HEK293 (cell line): ENCODE data around the gene LMTK2.

Source experiments
- CTCF ChIP-seq: fragments of 450-650 bp; formaldehyde crosslinking; IDR thresholded peaks from 2 replicates; pipeline ENCODE4 v1.5.1; 2016; ENCODE audit warnings: missing biosample characterization, missing genetic modification characterization
- ZNF629 ChIP-seq: fragments of 450-650 bp; formaldehyde crosslinking; IDR thresholded peaks from 2 replicates; pipeline ENCODE4 v1.5.1; 2017; ENCODE audit warnings: missing biosample characterization, missing genetic modification characterization
- TF ChIP-seq, protein P1 (sequence below): fragments of 450-650 bp; formaldehyde crosslinking; IDR thresholded peaks from 2 replicates; pipeline ENCODE4 v1.5.1; 2016; ENCODE audit warnings: missing biosample characterization, missing genetic modification characterization, low read depth
- TF ChIP-seq, protein P2 (sequence below): fragments of 450-650 bp; formaldehyde crosslinking; IDR thresholded peaks from 2 replicates; pipeline ENCODE4 v1.5.1; 2016; ENCODE audit warnings: missing biosample characterization, missing genetic modification characterization

DNA sequence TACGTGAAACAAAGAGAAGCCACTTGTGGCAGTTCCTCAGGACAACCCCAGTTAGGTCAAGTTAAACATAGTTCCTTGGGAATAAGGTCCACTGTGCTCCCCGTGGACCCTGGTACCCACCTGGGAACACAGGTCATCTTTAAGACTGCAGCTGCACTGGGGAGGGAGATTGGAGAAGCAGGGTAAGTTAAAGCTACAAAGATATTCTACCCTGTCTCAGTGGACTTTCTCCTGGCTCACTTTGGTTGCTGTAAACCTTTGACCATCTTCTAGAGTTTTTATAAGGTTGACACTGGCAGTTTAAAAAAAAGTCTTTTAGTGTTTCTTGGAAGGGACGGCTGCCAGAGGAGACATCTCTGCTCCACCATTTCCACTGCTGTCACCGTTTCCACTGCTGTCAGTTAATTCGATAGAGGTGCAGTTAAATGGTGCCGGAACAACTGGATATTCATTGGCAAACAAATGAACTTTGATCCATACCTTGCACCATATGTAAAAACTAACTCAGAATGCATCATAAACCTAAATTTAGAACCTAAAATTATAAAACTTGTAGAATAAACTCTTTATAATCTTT, 42.5 kb downstream of the LMTK2 start:
- TF ChIP-seq CTCF (no peak), ZNF629 (tag by site-specific recombination) (no peak)
- TF ChIP-seq, protein P1, sequence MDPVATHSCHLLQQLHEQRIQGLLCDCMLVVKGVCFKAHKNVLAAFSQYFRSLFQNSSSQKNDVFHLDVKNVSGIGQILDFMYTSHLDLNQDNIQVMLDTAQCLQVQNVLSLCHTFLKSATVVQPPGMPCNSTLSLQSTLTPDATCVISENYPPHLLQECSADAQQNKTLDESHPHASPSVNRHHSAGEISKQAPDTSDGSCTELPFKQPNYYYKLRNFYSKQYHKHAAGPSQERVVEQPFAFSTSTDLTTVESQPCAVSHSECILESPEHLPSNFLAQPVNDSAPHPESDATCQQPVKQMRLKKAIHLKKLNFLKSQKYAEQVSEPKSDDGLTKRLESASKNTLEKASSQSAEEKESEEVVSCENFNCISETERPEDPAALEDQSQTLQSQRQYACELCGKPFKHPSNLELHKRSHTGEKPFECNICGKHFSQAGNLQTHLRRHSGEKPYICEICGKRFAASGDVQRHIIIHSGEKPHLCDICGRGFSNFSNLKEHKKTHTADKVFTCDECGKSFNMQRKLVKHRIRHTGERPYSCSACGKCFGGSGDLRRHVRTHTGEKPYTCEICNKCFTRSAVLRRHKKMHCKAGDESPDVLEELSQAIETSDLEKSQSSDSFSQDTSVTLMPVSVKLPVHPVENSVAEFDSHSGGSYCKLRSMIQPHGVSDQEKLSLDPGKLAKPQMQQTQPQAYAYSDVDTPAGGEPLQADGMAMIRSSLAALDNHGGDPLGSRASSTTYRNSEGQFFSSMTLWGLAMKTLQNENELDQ = no peak
- TF ChIP-seq, protein P2, sequence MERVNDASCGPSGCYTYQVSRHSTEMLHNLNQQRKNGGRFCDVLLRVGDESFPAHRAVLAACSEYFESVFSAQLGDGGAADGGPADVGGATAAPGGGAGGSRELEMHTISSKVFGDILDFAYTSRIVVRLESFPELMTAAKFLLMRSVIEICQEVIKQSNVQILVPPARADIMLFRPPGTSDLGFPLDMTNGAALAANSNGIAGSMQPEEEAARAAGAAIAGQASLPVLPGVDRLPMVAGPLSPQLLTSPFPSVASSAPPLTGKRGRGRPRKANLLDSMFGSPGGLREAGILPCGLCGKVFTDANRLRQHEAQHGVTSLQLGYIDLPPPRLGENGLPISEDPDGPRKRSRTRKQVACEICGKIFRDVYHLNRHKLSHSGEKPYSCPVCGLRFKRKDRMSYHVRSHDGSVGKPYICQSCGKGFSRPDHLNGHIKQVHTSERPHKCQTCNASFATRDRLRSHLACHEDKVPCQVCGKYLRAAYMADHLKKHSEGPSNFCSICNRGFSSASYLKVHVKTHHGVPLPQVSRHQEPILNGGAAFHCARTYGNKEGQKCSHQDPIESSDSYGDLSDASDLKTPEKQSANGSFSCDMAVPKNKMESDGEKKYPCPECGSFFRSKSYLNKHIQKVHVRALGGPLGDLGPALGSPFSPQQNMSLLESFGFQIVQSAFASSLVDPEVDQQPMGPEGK = no peak
